NB4 (cell line): ENCODE data around the gene TUT1.

Source experiments
- CTCF ChIP-seq: IDR thresholded peaks from one replicate; pipeline ENCODE4 v1.5.1; 2012; ENCODE audit warnings: low read depth, low read length
- POLR2A ChIP-seq: IDR thresholded peaks from 2 replicates; pipeline ENCODE4 v1.6.1; 2011; ENCODE audit warnings: mild to moderate bottlenecking; ENCODE audit not compliant: insufficient read length; ENCODE audit errors: extremely low read depth

- TF ChIP-seq CTCF (no peak), POLR2A (no peak)
Observed at GRCh38 chr11:62575156-62575555, 16.2 kb downstream of the TUT1 start.
